GM23338 (cell line): ENCODE results near the gene BICDL1. TPM values are rescaled to one million over a fixed set of nuclear protein-coding genes. Genes with fewer than 3 reads are reported as not detected.

ENCODE experiments used
- ATAC-seq: fragments of 200-7000 bp; cut with Tn5 transposase; 3 replicates; pipeline ENCODE4 v1.9.1; 2020
- DNase-seq: peaks from one replicate; pipeline ENCODE4 v3.0.0-alpha.2; 2015; ENCODE audit warnings: low spot score
- H2AFZ ChIP-seq: fragments of 200-600 bp; sonication (generic); 2 replicates; pipeline ENCODE4 v1.8.0; 2016; ENCODE audit warnings: antibody characterized with exemption, mild to moderate bottlenecking, moderate library complexity
- H3F3A ChIP-seq: fragments of 200-600 bp; sonication (generic); replicated peaks from 2 replicates; pipeline ENCODE4 v1.8.0; 2017; ENCODE audit warnings: antibody characterized with exemption, mixed run types, low read depth
- H3K27ac ChIP-seq: fragments of 200-600 bp; sonication (generic); 2 replicates; pipeline ENCODE4 v1.6.1; 2016; ENCODE audit warnings: low read depth
- H3K27me3 ChIP-seq: fragments of 200-600 bp; sonication (generic); 2 replicates; pipeline ENCODE4 v1.8.0; 2016; ENCODE audit warnings: mild to moderate bottlenecking, mixed run types, moderate library complexity; ENCODE audit not compliant: insufficient read depth
- H3K36me3 ChIP-seq: fragments of 200-600 bp; sonication (generic); 2 replicates; pipeline ENCODE4 v1.8.0; 2016; ENCODE audit warnings: mild to moderate bottlenecking; ENCODE audit not compliant: insufficient read depth
- H3K4me1 ChIP-seq: fragments of 200-600 bp; sonication (generic); 2 replicates; pipeline ENCODE4 v1.8.0; 2016; ENCODE audit warnings: mild to moderate bottlenecking, moderate library complexity; ENCODE audit not compliant: insufficient read depth
- H3K4me2 ChIP-seq: fragments of 200-600 bp; sonication (generic); 2 replicates; pipeline ENCODE4 v1.7.1; 2017; ENCODE audit warnings: mixed run types
- H3K4me3 ChIP-seq: fragments of 200-600 bp; sonication (generic); 2 replicates; pipeline ENCODE4 v1.6.1; 2016; ENCODE audit warnings: mixed run types
- H3K79me2 ChIP-seq: fragments of 200-600 bp; sonication (generic); replicated peaks from 2 replicates; pipeline ENCODE4 v1.8.0; 2017; ENCODE audit warnings: mild to moderate bottlenecking; ENCODE audit not compliant: insufficient read depth
- H3K9me2 ChIP-seq: fragments of 200-600 bp; sonication (generic); 2 replicates; pipeline ENCODE4 v1.8.0; 2017; ENCODE audit not compliant: insufficient read depth
- H4K20me1 ChIP-seq: fragments of 200-600 bp; sonication (generic); replicated peaks from 2 replicates; pipeline ENCODE4 v1.8.0; 2017; ENCODE audit warnings: mild to moderate bottlenecking; ENCODE audit not compliant: insufficient read depth
- H3K27ac Mint-ChIP-seq: 2 replicates; pipeline ENCODE4 v1.8.0; 2020; ENCODE audit warnings: inconsistent platforms, mild to moderate bottlenecking, moderate library complexity, mixed read lengths
- H3K27me3 Mint-ChIP-seq: 3 replicates; pipeline ENCODE4 v1.8.0; 2022; ENCODE audit warnings: low read depth, mild to moderate bottlenecking, moderate library complexity, mixed read lengths, inconsistent platforms; ENCODE audit not compliant: insufficient read depth, poor library complexity
- H3K36me3 Mint-ChIP-seq: 3 replicates; pipeline ENCODE4 v1.8.0; 2021; ENCODE audit warnings: low read depth, mild to moderate bottlenecking, inconsistent platforms, moderate library complexity, mixed read lengths
- H3K4me1 Mint-ChIP-seq: 3 replicates; pipeline ENCODE4 v1.8.0; 2020; ENCODE audit warnings: mild to moderate bottlenecking, inconsistent platforms, mixed read lengths
- H3K4me3 Mint-ChIP-seq: 3 replicates; pipeline ENCODE4 v1.8.0; 2021; ENCODE audit warnings: moderate library complexity, mild to moderate bottlenecking, inconsistent platforms, mixed read lengths
- H3K9me3 Mint-ChIP-seq: 3 replicates; pipeline ENCODE4 v1.8.0; 2020; ENCODE audit warnings: moderate library complexity, mild to moderate bottlenecking, inconsistent platforms, mixed read lengths
- CREB1 ChIP-seq: fragments of 250-450 bp; sonication (Bioruptor Pico); IDR thresholded peaks from 2 replicates; pipeline ENCODE4 v1.5.0; 2020; ENCODE audit warnings: low read depth, mild to moderate bottlenecking, moderate library complexity
- EZH2 ChIP-seq: fragments of 200-600 bp; sonication (generic); IDR thresholded peaks from one replicate; pipeline ENCODE4 v1.8.0; 2017; ENCODE audit warnings: antibody characterized with exemption, mild to moderate bottlenecking, low read depth; ENCODE audit not compliant: unreplicated experiment
- EZH2phosphoT487 ChIP-seq: fragments of 200-600 bp; sonication (generic); IDR thresholded peaks from one replicate; pipeline ENCODE4 v1.8.1; 2018; ENCODE audit warnings: antibody characterized with exemption; ENCODE audit not compliant: unreplicated experiment
- JUNB ChIP-seq: IDR thresholded peaks from one replicate; pipeline ENCODE4 v1.6.1; 2016; ENCODE audit warnings: antibody characterized with exemption; ENCODE audit not compliant: unreplicated experiment
- NANOG ChIP-seq: IDR thresholded peaks from 2 replicates; pipeline ENCODE4 v1.6.1; 2016; ENCODE audit warnings: antibody characterized with exemption, borderline replicate concordance
- POLR2AphosphoS5 ChIP-seq: IDR thresholded peaks from 2 replicates; pipeline ENCODE4 v1.6.1; 2016; ENCODE audit warnings: antibody characterized with exemption, low read depth
- STAT1 ChIP-seq: IDR thresholded peaks from one replicate; pipeline ENCODE4 v1.6.1; 2016; ENCODE audit warnings: antibody characterized with exemption; ENCODE audit not compliant: unreplicated experiment
- ZNF114 ChIP-seq: fragments of 250-450 bp; sonication (Bioruptor Pico); IDR thresholded peaks from 2 replicates; pipeline ENCODE4 v1.5.0; 2020; ENCODE audit warnings: mild to moderate bottlenecking, moderate library complexity
- ZNF331 ChIP-seq: fragments of 250-450 bp; sonication (Bioruptor Pico); IDR thresholded peaks from 2 replicates; pipeline ENCODE4 v1.5.0; 2020; ENCODE audit warnings: low read depth, mild to moderate bottlenecking, moderate library complexity
- polyA plus RNA-seq: library from polyadenylated mRNA; unstranded; fragments of >200 nt; fragmentation: Nextera tagmentation; extraction: Ambion mirVana; gene quantifications from 2 replicates; pipeline ENCODE4 v1.2.1, GENCODE V29; 2016
- total RNA-seq: library from RNA; depleted of rRNA; stranded (reverse); fragments of >200 nt; shearing (Covaris generic); gene quantifications from 2 replicates; pipeline ENCODE4 v1.2.3, GENCODE V29; 2014
- TF ChIP-seq, protein P1 (sequence below), 2 experiments: fragments of 200-600 bp in 1 of 2; sonication (generic) in 1 of 2; conservative IDR thresholded peaks; 2 replicates each; pipeline versions ENCODE4 v1.5.1 to v1.6.1; 2016 to 2017; ENCODE audit warnings: antibody characterized with exemption in 2 of 2, low read depth in 2 of 2, mild to moderate bottlenecking in 2 of 2, moderate library complexity in 1 of 2
- TF ChIP-seq, protein P2 (sequence below): IDR thresholded peaks from 2 replicates; pipeline ENCODE4 v1.6.1; 2016; ENCODE audit warnings: antibody characterized with exemption
- TF ChIP-seq, protein P3 (sequence below): IDR thresholded peaks from one replicate; pipeline ENCODE4 v1.6.1; 2018; ENCODE audit warnings: antibody characterized with exemption; ENCODE audit not compliant: unreplicated experiment

Gene BICDL1
- total and polyA plus RNA-seq, 2 experiments from 2014 or later: 14.0 to 25.7 TPM

DNA sequence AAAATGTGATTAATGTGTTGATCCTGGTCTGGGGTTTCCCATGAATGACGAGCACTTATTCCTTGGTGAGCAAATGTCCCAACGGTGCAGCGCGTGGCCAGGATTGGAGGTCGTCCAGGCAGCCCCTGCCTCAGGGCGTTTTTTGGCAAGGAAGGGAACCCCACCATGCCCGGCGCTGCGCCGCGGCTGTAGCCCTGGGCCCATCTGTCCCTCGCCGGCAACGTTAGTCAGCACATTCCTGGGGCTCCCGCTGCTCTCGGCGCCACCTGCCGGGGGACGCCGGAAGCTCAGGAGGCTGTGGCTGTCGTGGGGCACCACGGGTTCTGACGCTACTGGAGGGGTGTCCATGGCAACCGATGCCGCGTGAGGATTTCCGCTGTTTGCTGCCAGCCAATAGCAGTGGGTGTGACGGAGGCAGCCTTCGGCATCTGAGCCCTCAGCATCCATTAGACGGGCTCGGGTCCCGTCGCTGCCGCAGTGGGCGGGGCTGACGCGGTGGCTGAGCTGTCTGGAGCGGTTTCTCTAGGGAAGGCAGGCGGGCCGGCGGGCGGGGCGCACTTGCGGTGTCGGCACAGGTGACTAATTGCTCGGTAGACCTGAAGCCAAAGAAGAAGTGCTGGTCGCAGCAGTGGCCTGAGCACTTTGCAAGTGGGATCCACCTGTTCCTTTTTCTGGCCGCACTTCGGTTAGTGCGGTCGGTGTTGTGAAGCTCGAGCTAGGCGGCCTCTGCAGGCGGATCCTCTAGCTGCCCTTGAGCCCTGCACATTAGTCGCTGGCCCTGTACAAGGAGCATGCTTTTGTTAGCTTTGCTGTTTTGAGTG, 98.0 kb downstream of the BICDL1 start:
- ATAC-seq (peak; percentile 92), DNase-seq (peak; percentile 100)
- peaks cover 22% of the 10 kb centered on the region for H3K4me1 ChIP-seq
- H3K4me1 Mint-ChIP-seq: peaks cover 52% of the 10 kb centered on the region
- no peaks in the 10 kb centered on the region for H3K9me2 ChIP-seq
- H3K27ac ChIP-seq: peak overlapping the region; percentile 89
- H3K4me3 ChIP-seq: peak overlapping the region; percentile 48
- H3K4me2 ChIP-seq: peak overlapping the region; percentile 76
- no peaks in the 10 kb centered on the region for H4K20me1 ChIP-seq
- no peaks in the 10 kb centered on the region for H3K27me3 ChIP-seq
- H3K27me3 Mint-ChIP-seq: peaks cover 16% of the 10 kb centered on the region
- peak overlapping the region; percentile 70 for H3K4me3 Mint-ChIP-seq
- H3K79me2 ChIP-seq: no peaks in the 10 kb centered on the region
- no peaks in the 10 kb centered on the region; the same call in 2 of the 3 replicates for H3K9me3 Mint-ChIP-seq
- no peak overlapping the region for H2AFZ ChIP-seq
- TF ChIP-seq, protein P1, sequence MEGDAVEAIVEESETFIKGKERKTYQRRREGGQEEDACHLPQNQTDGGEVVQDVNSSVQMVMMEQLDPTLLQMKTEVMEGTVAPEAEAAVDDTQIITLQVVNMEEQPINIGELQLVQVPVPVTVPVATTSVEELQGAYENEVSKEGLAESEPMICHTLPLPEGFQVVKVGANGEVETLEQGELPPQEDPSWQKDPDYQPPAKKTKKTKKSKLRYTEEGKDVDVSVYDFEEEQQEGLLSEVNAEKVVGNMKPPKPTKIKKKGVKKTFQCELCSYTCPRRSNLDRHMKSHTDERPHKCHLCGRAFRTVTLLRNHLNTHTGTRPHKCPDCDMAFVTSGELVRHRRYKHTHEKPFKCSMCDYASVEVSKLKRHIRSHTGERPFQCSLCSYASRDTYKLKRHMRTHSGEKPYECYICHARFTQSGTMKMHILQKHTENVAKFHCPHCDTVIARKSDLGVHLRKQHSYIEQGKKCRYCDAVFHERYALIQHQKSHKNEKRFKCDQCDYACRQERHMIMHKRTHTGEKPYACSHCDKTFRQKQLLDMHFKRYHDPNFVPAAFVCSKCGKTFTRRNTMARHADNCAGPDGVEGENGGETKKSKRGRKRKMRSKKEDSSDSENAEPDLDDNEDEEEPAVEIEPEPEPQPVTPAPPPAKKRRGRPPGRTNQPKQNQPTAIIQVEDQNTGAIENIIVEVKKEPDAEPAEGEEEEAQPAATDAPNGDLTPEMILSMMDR (conservative IDR thresholded peaks at IDR 0.05; ENCODE audit: low read depth in 2 of 2): peak; percentile 83 to 95
- TF ChIP-seq POLR2AphosphoS5 (peak; percentile 77), JUNB (no peak), CREB1 (CRISPR knock-in tag) (peak; percentile 88), ZNF331 (CRISPR knock-in tag) (no peak)
- no peaks in the 10 kb centered on the region for H3K36me3 ChIP-seq
- H3K36me3 Mint-ChIP-seq: peaks cover 32% of the 10 kb centered on the region
- H3K27ac Mint-ChIP-seq: peak overlapping the region; percentile 100
- peaks cover 22% of the 10 kb centered on the region for H3F3A ChIP-seq

DNA sequence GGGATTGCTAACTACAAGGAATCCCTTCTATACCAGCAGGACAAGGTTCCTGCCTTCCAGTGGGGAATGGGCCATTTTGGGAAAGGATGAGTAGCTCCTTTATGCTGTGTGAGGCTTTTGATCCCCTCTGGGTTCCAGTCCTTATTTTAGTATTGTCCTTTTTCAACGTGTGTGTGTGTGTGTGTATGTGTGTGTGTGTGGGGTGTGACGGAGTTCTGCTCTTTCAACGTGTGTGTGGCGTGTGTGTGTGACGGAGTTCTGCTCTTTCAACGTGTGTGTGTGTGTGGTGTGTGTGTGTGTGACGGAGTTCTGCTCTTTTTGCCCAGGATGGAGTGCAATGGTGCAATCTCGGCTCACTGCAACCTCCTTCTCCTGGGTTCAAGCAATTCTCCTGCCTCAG, 100.1 kb downstream of the BICDL1 start:
- 0 out of 2 replicates have a peak overlapping the region, but pooled peaks have one; percentile 32 for H3K27ac ChIP-seq
- H2AFZ ChIP-seq: no peak overlapping the region
- no peaks in the 10 kb centered on the region for H4K20me1 ChIP-seq
- H3K9me2 ChIP-seq: no peaks in the 10 kb centered on the region
- no peaks in the 10 kb centered on the region for H3K36me3 ChIP-seq
- Mint-ChIP-seq H3K27ac (no peak overlapping the region), H3K36me3 (peaks cover 26% of the 10 kb centered on the region), H3K4me3 (no peak overlapping the region), H3K9me3 (no peaks in the 10 kb centered on the region; the same call in 2 of the 3 replicates), H3K4me1 (peaks cover 67% of the 10 kb centered on the region), H3K27me3 (peaks cover 19% of the 10 kb centered on the region)
- H3K79me2 ChIP-seq: no peaks in the 10 kb centered on the region
- H3K27me3 ChIP-seq: no peaks in the 10 kb centered on the region
- H3K4me2 ChIP-seq: no peak overlapping the region
- H3K4me1 ChIP-seq: peaks cover 36% of the 10 kb centered on the region
- DNase-seq (no peak), ATAC-seq (no peak)
- TF ChIP-seq JUNB: no peak
- peaks cover 28% of the 10 kb centered on the region for H3F3A ChIP-seq
- no peak overlapping the region for H3K4me3 ChIP-seq

DNA sequence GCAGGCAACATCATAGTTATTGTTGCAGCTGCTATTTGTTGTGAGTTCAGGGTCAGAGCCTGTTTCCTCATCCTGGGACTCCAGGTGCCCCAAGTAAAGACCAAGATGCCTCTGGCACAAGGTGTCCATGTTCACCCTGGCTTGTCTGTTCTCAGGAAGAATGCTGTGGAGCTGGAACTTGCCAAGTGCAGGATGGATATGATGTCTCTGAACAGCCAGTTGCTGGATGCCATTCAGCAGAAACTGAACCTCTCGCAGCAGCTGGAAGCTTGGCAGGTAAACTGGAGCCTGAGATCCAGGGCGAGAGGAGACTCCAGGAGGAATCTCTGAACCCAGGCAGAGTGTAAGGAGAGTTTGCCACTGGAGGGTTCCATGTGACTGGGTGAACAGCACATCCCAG, 100.8 kb downstream of the BICDL1 start:
- peaks cover 72% of the 10 kb centered on the region for H3K4me1 Mint-ChIP-seq
- Histone ChIP-seq H3K4me1 (peaks cover 43% of the 10 kb centered on the region), H3K4me3 (no peak overlapping the region), H3K27me3 (no peaks in the 10 kb centered on the region), H3K79me2 (no peaks in the 10 kb centered on the region), H3F3A (peaks cover 33% of the 10 kb centered on the region), H3K36me3 (no peaks in the 10 kb centered on the region), H4K20me1 (no peaks in the 10 kb centered on the region), H3K27ac (no peak overlapping the region), H2AFZ (no peak overlapping the region), H3K4me2 (no peak overlapping the region), H3K9me2 (no peaks in the 10 kb centered on the region)
- no peak overlapping the region for H3K27ac Mint-ChIP-seq
- H3K27me3 Mint-ChIP-seq: peaks cover 19% of the 10 kb centered on the region
- DNase-seq: no peak
- H3K4me3 Mint-ChIP-seq: no peak overlapping the region
- no peaks in the 10 kb centered on the region; the same call in 2 of the 3 replicates for H3K9me3 Mint-ChIP-seq
- ATAC-seq: no peak
- H3K36me3 Mint-ChIP-seq: peaks cover 21% of the 10 kb centered on the region
- no peak for TF ChIP-seq ZNF331 (CRISPR knock-in tag)
- TF ChIP-seq STAT1: no peak
- TF ChIP-seq CREB1 (CRISPR knock-in tag): no peak
- no peak for TF ChIP-seq NANOG
- no peak for TF ChIP-seq ZNF114 (CRISPR knock-in tag)
- TF ChIP-seq, protein P2, sequence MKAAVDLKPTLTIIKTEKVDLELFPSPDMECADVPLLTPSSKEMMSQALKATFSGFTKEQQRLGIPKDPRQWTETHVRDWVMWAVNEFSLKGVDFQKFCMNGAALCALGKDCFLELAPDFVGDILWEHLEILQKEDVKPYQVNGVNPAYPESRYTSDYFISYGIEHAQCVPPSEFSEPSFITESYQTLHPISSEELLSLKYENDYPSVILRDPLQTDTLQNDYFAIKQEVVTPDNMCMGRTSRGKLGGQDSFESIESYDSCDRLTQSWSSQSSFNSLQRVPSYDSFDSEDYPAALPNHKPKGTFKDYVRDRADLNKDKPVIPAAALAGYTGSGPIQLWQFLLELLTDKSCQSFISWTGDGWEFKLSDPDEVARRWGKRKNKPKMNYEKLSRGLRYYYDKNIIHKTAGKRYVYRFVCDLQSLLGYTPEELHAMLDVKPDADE: no peak
- TF ChIP-seq JUNB: no peak
- TF ChIP-seq, protein P3, sequence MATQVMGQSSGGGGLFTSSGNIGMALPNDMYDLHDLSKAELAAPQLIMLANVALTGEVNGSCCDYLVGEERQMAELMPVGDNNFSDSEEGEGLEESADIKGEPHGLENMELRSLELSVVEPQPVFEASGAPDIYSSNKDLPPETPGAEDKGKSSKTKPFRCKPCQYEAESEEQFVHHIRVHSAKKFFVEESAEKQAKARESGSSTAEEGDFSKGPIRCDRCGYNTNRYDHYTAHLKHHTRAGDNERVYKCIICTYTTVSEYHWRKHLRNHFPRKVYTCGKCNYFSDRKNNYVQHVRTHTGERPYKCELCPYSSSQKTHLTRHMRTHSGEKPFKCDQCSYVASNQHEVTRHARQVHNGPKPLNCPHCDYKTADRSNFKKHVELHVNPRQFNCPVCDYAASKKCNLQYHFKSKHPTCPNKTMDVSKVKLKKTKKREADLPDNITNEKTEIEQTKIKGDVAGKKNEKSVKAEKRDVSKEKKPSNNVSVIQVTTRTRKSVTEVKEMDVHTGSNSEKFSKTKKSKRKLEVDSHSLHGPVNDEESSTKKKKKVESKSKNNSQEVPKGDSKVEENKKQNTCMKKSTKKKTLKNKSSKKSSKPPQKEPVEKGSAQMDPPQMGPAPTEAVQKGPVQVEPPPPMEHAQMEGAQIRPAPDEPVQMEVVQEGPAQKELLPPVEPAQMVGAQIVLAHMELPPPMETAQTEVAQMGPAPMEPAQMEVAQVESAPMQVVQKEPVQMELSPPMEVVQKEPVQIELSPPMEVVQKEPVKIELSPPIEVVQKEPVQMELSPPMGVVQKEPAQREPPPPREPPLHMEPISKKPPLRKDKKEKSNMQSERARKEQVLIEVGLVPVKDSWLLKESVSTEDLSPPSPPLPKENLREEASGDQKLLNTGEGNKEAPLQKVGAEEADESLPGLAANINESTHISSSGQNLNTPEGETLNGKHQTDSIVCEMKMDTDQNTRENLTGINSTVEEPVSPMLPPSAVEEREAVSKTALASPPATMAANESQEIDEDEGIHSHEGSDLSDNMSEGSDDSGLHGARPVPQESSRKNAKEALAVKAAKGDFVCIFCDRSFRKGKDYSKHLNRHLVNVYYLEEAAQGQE: no peak
- TF ChIP-seq EZH2: no peak
- TF ChIP-seq POLR2AphosphoS5: no peak
- no peak for TF ChIP-seq EZH2phosphoT487
